ENCODE measurements around the gene MED23.

Gene MED23

GRCh38 chr6:131641554-131641953 lies 13.5 kb upstream of the MED23 start:
- no peak for DNase-seq

GRCh38 chr6:131640576-131640975 lies 12.5 kb upstream of the MED23 start:
- no peak for DNase-seq

DNA sequence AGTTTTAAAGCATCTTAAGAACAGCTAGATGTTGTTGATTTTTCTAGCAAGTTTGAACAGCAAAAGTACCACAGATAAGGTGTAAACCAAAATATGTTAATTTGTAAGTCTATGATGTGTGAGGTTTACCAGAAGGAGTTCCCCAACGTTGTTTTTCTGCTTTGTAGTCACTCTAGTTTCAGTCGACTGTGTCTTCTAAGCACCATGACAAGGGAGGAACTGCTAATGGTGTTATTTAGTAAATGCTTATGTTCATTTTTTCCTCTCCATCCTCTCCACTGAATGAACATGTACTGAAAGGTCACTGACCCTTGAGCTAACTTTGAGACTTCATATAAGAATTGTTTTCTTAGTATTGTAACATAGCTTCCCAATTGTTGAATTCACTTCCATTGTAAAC lies 12.1 kb upstream of the MED23 start:
- DNase-seq: no peak

DNA sequence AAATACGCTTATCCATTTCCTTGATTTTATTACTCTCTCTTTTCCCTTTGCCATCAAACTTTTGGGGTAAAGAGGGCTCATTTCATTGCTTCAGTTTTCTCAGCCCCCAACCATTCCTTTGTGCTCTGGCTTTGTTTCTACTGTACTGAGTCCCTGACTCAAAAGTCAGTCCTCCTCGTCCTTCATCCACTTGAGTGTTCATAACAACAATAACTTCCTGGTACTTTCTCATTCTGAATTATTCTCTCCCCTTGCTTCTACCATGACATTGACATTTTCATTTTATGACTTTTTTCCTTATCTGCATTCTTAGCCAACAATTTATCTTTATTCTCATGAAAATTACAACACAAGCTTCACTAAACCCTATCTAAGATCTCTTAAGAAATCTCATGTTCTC lies 10.0 kb upstream of the MED23 start:
- no peak for DNase-seq

- DNase-seq: no peak
These were observed 9.1 kb upstream of the MED23 start, which contains the start of gene ENPP3 for GRCh38 chr6:131636880-131637792. TSS of gene ENPP3 (plus strand) at chr6:131637302. CDS start at chr6:131637385, 83 bp downstream.

- no peak for DNase-seq
These were observed 7.6 kb upstream of the MED23 start for GRCh38 chr6:131635384-131636340.

- DNase-seq: no peak
These were observed 3.7 kb upstream of the MED23 start for GRCh38 chr6:131631625-131632289.

GRCh38 chr6:131629651-131630050 lies 1.6 kb upstream of the MED23 start:
- no peak for DNase-seq

DNA sequence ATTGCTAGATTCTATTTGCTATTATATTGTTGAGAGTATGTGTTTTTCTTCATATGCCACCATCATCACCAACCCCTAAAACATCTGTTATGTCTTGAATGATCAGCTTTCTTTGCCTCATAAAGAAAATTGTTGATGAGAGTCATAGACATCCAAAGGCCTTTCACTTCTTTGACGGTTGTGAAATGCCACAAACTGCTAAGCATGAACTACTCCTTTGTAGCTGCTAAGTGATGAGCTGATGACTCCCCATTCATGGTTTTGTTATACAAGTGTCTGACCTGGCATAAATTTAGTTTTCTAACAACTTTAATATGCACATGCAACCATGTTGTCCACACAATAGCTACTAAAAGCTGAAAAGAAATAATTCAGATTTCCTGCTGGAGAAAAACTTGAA lies 684 bp upstream of the MED23 start:
- no peak for DNase-seq

DNA sequence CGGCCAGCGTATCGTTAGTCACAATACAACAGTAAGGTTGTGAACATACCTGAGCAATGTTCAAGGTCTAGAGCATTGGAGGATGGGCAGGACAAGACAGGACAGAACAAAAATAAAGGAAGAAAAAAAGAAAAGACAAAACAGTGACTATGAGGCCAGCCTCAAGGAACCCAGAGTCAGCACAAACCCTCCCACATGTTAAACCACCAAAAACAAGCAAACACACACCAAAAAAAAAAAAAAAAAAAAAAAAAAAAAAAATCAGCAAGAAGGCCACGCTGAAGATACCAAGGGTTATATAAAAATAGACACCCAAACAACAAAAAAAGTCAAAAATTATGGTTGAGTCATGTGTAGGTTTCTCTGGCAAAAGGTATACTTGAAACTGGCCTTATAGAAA lies 12.8 kb downstream of the MED23 start:
- no peak for DNase-seq

DNA sequence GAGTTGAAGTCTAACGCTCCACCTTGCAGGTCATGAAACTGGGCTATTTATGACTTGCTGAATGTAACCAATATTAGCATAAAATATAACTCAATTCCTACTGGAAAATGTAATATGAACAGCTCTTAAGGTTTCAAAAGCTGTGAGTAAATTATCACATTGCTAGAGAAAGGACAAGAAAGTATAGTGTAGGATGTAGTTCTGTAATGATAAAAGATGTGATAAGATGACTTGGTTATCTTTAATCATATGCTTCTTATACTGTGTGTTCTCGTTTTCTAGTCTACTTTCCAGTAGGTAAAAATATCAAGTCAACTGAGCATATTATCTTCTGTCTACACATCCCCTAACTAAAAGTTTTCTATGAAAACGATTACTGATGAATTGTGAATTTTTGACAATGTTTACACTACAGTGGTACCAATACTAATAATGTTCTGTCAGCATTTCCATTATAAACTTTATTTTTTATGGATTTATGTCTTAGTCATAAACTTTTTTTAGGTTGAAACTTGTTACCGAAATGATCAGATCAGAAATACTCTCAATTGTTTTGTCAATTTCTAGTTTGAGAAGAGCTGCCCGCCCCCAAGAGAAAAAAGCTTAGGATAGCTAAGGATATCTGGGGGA lies 14.6 kb downstream of the MED23 start:
- DNase-seq: no peak

DNA sequence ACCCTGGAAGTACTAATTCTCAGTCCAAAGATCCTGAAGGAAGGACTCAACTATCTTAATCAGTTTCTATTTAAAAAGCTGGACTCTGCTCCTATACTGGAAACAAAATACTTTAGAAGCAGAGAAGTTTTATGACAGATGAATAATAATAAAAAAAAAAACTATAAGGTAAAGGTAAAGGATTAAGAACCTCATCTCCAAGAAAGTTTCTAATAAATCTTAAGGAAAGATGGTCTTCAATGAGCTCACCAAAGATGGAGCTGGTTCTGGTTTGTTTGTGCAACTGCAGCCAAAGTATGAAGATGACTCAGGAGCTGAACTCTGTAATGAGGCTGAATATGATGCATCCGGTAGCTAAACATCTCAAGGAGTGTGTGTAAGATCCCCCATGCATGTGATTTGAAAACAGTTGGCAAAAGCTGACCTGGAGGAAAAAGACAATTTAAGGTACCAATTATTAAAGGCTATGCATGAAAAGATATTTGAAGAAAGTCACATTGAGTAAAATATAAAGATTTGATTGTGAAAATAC lies 25.2 kb downstream of the MED23 start:
- no peak for DNase-seq

DNA sequence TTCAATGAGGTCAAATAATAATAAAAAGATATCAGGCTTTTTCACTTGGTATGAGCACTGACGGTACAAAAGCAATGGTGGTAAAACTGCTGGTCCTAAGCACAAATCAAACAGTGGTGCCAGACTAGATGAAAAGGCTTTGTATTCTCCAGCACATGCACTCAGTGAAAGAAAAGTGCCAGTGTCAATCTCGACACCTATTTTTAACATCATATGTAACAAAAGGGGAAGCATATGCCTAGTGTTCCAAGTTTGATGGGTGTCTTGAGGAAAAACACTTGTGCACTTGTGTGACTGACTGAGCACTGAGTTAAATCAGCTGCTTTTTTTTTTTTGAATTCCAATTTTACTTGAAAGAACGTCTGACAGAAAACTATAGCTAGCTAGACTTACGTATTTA lies 27.3 kb downstream of the MED23 start:
- DNase-seq: no peak

DNA sequence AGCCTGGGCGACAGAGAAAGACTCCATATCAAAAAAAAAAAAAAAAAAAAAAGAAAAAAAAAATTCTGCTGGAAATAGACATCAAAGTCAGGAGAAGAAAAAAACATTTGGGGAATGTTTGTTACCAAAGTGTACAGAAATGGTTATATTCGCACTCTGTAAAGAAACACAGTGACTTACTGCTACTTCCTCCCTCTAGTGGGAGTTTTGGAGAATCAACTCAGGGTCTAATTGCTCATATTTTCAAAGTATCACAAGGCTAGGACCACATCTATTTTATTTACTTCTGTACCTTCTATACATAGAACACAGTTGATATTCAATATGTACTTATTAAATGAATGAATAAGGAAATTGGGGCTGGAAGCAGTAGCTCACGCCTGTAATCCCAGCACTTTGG lies 30.6 kb downstream of the MED23 start:
- no peak for DNase-seq

DNA sequence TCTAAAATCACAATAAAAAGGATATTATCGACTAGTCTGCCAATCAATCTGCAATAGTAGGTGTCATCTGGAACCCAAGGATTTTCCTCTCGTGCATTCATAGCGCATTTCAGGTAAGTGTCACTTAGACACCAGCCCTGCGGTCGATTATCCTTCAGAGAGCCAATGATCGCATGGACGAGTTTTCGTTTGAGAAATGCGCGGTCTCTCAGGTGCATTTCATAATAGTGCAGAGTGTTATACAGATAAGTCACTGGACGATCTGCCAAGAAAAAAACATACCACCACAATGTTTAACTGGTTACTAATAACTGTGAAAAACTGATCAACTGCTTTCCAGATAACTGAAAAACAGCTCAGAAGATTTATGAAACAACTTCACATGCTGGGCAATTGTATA lies 34.0 kb downstream of the MED23 start:
- no peak for DNase-seq

DNA sequence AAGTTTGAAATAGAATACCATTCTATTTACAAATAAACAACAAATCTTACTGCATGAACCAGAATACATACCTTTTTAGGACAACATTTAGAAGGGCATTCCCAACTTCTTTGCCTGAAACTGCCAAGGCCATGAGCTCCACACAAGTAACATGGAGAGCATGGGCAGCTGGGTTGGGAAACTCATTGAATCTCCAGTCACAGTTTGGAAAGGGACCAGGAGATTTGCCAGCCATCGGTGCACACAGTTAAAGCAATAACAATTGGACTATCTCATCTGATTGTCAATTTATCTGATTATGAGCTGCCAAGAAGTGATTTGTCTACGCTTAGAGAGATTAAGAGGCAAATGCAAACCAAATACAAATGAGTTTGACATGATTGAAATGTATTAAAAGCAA lies 35.1 kb downstream of the MED23 start:
- DNase-seq: no peak

GRCh38 chr6:131588643-131589042 lies 39.4 kb downstream of the MED23 start:
- DNase-seq: no peak

DNA sequence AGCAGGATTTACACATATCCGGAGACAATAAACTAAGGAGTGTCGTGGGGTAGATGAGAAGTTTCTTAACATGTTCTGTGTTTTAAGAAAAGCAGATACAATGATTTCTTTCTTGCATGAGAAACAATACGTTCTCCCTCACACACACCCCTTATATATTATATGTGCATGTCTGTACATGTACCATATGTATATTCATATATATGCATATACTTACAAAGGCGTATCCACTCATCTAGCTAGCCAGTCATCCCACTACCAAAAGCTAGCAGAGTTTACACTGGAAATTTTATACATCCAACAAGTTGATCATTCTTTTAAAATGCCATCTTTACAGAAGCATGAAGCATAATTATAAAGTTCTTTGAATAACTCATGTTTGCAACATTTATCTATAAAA lies 40.1 kb downstream of the MED23 start:
- no peak for DNase-seq

GRCh38 chr6:131586543-131586942 lies 41.5 kb downstream of the MED23 start:
- no peak for DNase-seq

- no peak for DNase-seq
These were observed 46.5 kb downstream of the MED23 start for GRCh38 chr6:131581523-131581922.

- no peak for DNase-seq
These were observed 52.1 kb downstream of the MED23 start for GRCh38 chr6:131575834-131576478.

DNA sequence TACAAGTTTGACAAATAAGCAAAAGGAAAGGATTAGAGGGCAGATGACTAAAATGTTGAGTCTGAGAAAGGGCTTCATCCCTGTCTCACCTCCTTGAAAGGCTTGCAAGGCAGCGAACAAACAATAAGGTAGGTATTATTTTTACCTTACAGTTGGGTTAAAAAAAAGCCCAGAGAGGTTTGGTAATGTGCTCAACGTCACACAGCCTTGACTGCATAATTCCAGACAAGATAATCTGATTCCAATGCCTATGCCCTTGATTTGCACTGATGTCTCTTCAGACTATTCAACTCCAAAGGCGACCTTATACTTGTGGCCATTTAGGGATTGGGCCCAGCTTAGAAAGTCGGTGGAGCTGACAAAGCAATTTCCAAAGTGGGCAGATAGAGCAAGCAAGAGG lies 53.4 kb downstream of the MED23 start:
- DNase-seq: no peak

All from stimulated activated CD8-positive, alpha-beta memory T cell treated with anti-CD3 and anti-CD28 coated beads, Interleukin-4, amount 100 ng/mL, for 48 hours (primary cell).